GM18873 (cell line): Measurements from ENCODE around the gene GRIA1.
"Not testable (repeated sequence)": the region's sequence is repeated elsewhere in the genome, so short reads cannot be mapped to it uniquely, and the experiment has no call there.

Experiments
- ATAC-seq: cut with Tn5 transposase; IDR thresholded peaks from one replicate; pipeline ENCODE4 v1.9.1; 2021; ENCODE audit warnings: mild to moderate bottlenecking, moderate library complexity, moderate number of reproducible peaks; ENCODE audit not compliant: unreplicated experiment, low FRiP score

GRIA1 gene

GRCh38 chr5:153807801-153808200 lies 317.3 kb downstream of the GRIA1 start:
- ATAC-seq, result no peak

- no peak for ATAC-seq
These were observed 318.7 kb downstream of the GRIA1 start for GRCh38 chr5:153809166-153809565.

GRCh38 chr5:153813901-153814300 lies 323.4 kb downstream of the GRIA1 start:
- no peak for ATAC-seq

- no peak for ATAC-seq
These were observed 326.4 kb downstream of the GRIA1 start for GRCh38 chr5:153816870-153817269.

- ATAC-seq, result no peak
These were observed 328.2 kb downstream of the GRIA1 start for GRCh38 chr5:153818626-153819025.

GRCh38 chr5:153823036-153823435 lies 332.6 kb downstream of the GRIA1 start:
- no peak for ATAC-seq

- no peak for ATAC-seq
These were observed 334.4 kb downstream of the GRIA1 start for GRCh38 chr5:153824909-153825308.

- ATAC-seq, result no peak
These were observed 336.9 kb downstream of the GRIA1 start for GRCh38 chr5:153827397-153827796.

GRCh38 chr5:153829510-153830065 lies 339.1 kb downstream of the GRIA1 start:
- no peak for ATAC-seq

- peak; percentile 61 for ATAC-seq
These were observed 341.5 kb downstream of the GRIA1 start for GRCh38 chr5:153831973-153832372.

GRCh38 chr5:153835891-153836515 lies 345.5 kb downstream of the GRIA1 start:
- no peak for ATAC-seq

- not testable (repeated sequence) for ATAC-seq
These were observed 359.0 kb downstream of the GRIA1 start for GRCh38 chr5:153849303-153850113.

GRCh38 chr5:153860195-153860886 lies 369.9 kb downstream of the GRIA1 start:
- no peak for ATAC-seq

- not testable (repeated sequence) for ATAC-seq
These were observed 372.4 kb downstream of the GRIA1 start for GRCh38 chr5:153862906-153863305.
